ENCODE results near the gene MEGF10. TPM values are rescaled to one million over a fixed set of nuclear protein-coding genes. Genes with fewer than 3 reads are reported as not detected.

MEGF10 gene
- polyA plus RNA-seq, 1 experiment: not detected

- no peaks in the 10 kb centered on the region; the same call in none of the 2 replicates for H3K27me3 ChIP-seq (ENCODE audit: control insufficient read depth, insufficient read depth, low read length)
- no peaks in the 10 kb centered on the region for H3K36me3 ChIP-seq (ENCODE audit: control insufficient read depth, insufficient read depth, low read length)
- DNase-seq (ENCODE audit: low read depth): no peak
- no peak overlapping the region for H3K4me3 ChIP-seq (ENCODE audit: low read depth, low read length)
- POLR2A ChIA-PET: no interaction called here
- CTCF ChIA-PET: no interaction called here
- TF ChIP-seq, protein P1, sequence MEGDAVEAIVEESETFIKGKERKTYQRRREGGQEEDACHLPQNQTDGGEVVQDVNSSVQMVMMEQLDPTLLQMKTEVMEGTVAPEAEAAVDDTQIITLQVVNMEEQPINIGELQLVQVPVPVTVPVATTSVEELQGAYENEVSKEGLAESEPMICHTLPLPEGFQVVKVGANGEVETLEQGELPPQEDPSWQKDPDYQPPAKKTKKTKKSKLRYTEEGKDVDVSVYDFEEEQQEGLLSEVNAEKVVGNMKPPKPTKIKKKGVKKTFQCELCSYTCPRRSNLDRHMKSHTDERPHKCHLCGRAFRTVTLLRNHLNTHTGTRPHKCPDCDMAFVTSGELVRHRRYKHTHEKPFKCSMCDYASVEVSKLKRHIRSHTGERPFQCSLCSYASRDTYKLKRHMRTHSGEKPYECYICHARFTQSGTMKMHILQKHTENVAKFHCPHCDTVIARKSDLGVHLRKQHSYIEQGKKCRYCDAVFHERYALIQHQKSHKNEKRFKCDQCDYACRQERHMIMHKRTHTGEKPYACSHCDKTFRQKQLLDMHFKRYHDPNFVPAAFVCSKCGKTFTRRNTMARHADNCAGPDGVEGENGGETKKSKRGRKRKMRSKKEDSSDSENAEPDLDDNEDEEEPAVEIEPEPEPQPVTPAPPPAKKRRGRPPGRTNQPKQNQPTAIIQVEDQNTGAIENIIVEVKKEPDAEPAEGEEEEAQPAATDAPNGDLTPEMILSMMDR (IDR thresholded peaks at IDR 0.05; ENCODE audit: insufficient read depth, low read depth, low read length): peak; percentile 28; the same call in 1 of the 2 replicates
Measured at GRCh38 chr5:127373858-127374491, 83.4 kb downstream of the MEGF10 start.

DNA sequence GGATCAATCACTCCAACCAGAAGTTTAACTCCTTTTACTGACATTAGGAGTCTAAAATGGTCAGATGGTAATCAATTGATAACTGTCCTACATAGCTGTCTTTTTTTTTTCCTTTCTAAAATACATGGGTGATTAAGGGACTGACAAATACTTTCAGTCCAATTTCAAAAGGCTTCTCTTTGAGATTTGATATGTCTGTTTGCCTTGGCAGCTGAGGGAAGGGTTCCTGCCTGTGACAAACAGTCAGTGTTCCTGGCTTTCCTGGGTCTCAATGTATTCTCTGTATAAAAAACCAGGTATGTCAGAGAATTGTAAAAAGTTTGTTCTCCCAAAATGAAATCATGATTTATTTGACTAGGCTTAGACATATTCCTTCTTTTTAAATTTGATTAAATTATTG is 84.5 kb downstream of the MEGF10 start:
- CTCF ChIA-PET: interaction anchor here (1.2 kb wide), 1 partner anchor 41 kb away, joined by 3 read pairs; no protein-coding TSS in a partner anchor
- POLR2A ChIA-PET: no interaction called here

DNA sequence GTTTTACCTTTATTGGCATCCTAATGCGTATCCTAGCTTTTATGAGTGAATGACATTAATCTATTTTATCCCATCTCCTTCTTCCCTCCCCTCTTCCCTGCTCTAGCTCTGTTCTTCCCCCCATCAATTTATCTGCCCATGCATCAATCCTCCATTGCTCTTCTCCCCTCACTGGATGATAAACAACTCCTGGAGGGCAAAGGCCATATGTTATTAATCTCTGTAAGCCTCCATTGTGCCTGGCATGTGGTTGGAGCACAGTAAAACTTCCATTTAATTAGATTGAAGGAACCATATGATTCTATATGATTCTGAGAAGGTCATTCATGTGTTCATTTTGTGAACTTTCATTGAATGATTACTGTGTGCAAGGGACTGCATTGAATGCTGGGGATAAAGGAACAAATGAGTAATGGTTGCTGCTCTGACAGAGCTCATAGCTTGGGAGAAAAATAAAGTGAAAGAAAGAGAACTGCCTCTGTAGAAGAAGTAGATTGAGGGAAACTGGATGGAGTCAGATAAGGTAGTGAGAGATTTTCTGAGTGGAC is 85.0 kb downstream of the MEGF10 start:
- no peak for DNase-seq (ENCODE audit: low read depth)
- no peaks in the 10 kb centered on the region; the same call in 1 of the 2 replicates for H3K27me3 ChIP-seq (ENCODE audit: control insufficient read depth, insufficient read depth, low read length)
- CTCF ChIA-PET: interaction anchor here (1.2 kb wide), 1 partner anchor 41 kb away, joined by 3 read pairs; no protein-coding TSS in a partner anchor
- TF ChIP-seq, protein P1 (IDR thresholded peaks at IDR 0.05; ENCODE audit: insufficient read depth, low read depth, low read length): no peak
- no peak overlapping the region for H3K4me3 ChIP-seq (ENCODE audit: low read depth, low read length)
- H3K36me3 ChIP-seq (ENCODE audit: control insufficient read depth, insufficient read depth, low read length): no peaks in the 10 kb centered on the region
- POLR2A ChIA-PET: no interaction called here

More for the DNA sequence above, 84.5 kb downstream of the MEGF10 start:
- DNase-seq (ENCODE audit: low read depth): no peak
- TF ChIP-seq, protein P1 (IDR thresholded peaks at IDR 0.05; ENCODE audit: insufficient read depth, low read depth, low read length): no peak
- no peaks in the 10 kb centered on the region for H3K36me3 ChIP-seq (ENCODE audit: control insufficient read depth, insufficient read depth, low read length)
- H3K27me3 ChIP-seq (ENCODE audit: control insufficient read depth, insufficient read depth, low read length): no peaks in the 10 kb centered on the region; the same call in 1 of the 2 replicates
- no peak overlapping the region for H3K4me3 ChIP-seq (ENCODE audit: low read depth, low read length)

DNA sequence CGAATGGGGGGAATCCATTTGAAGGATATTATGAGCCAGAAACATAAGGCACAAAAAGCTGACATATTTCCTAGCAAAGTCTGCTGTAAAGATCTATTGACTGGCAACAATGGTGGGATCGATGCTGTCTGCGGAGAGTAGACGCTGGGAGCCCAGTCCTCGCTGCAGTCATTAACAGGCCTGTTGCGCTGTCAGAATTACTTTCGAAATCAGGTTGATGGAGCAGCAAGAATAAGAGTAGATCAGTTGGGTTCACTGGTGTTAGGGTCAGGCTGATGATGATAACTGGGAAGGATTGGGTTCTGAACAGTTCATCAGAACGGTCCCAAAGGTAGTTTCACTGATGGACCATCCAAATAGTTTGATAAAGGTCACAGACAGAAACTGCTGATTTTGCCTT is 87.1 kb downstream of the MEGF10 start:
- H3K36me3 ChIP-seq (ENCODE audit: control insufficient read depth, insufficient read depth, low read length): no peaks in the 10 kb centered on the region
- POLR2A ChIA-PET: no interaction called here

DNA sequence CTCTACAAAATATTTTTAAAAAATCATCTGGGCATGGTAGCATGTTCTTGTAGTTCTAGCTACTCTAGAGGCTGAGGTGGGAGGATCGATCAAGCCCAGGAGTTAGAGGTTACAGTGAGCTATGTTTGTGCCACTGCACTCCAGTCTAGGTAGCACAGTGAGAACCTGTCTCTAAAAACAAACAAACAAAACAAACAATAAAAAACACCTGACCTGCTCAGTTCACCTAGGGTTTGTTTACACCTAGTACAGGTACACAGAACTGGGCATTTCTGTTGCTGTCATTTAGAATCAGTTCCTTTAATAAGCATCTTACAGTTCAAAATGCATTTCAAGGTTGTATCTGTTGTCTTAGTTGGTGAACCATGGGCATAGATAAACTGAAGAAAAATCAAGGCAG is 95.3 kb downstream of the MEGF10 start:
- TF ChIP-seq, protein P1 (IDR thresholded peaks at IDR 0.05; ENCODE audit: insufficient read depth, low read depth, low read length): no peak
- CTCF ChIA-PET: no interaction called here
- Histone ChIP-seq H3K27me3 (ENCODE audit: control insufficient read depth, insufficient read depth, low read length) (no peaks in the 10 kb centered on the region), H3K4me3 (ENCODE audit: low read depth, low read length) (no peak overlapping the region), H3K36me3 (ENCODE audit: control insufficient read depth, insufficient read depth, low read length) (no peaks in the 10 kb centered on the region)
- no peak for DNase-seq (ENCODE audit: low read depth)
- POLR2A ChIA-PET: no interaction called here

More for the DNA sequence above, 87.1 kb downstream of the MEGF10 start:
- no peak for DNase-seq (ENCODE audit: low read depth)
- TF ChIP-seq, protein P1 (IDR thresholded peaks at IDR 0.05; ENCODE audit: insufficient read depth, low read depth, low read length): no peak
- CTCF ChIA-PET: no interaction called here
- Histone ChIP-seq H3K27me3 (ENCODE audit: control insufficient read depth, insufficient read depth, low read length) (no peaks in the 10 kb centered on the region; the same call in 1 of the 2 replicates), H3K4me3 (ENCODE audit: low read depth, low read length) (no peak overlapping the region)

Measured in BJ (cell line).